Kidney (tissue), 14 donors: ENCODE results near the gene BACE1. TPM values are rescaled to one million over a fixed set of nuclear protein-coding genes. Genes with fewer than 3 reads are reported as not detected.
A peak's percentile ranks its signal among the peaks of the same experiment; 100 is the strongest.
"Not testable (repeated sequence)": the region's sequence is repeated elsewhere in the genome, so short reads cannot be mapped to it uniquely, and the experiment has no call there.

Experiments used
- DNase-seq, 5 donors: peaks; one replicate each; pipeline ENCODE4 v3.0.0-alpha.2; 2013 to 2020
- FAIRE-seq: peaks from 2 replicates; lab custom pipeline; 2012; peaks lifted over from hg19 to GRCh38; lab: Jason Lieb, UNC
- H3K27ac ChIP-seq, 2 donors: one replicate each; pipeline ENCODE4 v1.7.0; 2013; ENCODE audit warnings: low read depth in 2 of 2, low read length in 2 of 2, inconsistent platforms in 1 of 2
- H3K27me3 ChIP-seq: one replicate; pipeline ENCODE4 v1.7.1; 2013; ENCODE audit warnings: low read length, inconsistent platforms; ENCODE audit not compliant: control insufficient read depth, insufficient read depth
- H3K36me3 ChIP-seq, 3 donors: one replicate each; pipeline versions ENCODE4 v1.7.0 to v1.7.1; 2013; ENCODE audit warnings: low read length in 3 of 3, control low read depth in 1 of 3, inconsistent platforms in 1 of 3; ENCODE audit not compliant: insufficient read depth in 3 of 3, control insufficient read depth in 2 of 3
- H3K4me1 ChIP-seq, 3 donors: one replicate each; pipeline versions ENCODE4 v1.7.0 to v1.7.1; 2013; ENCODE audit warnings: low read length in 3 of 3, inconsistent platforms in 1 of 3, low read depth in 1 of 3; ENCODE audit not compliant: control insufficient read depth in 2 of 3, insufficient read depth in 2 of 3
- H3K4me3 ChIP-seq, 3 donors: one replicate each; pipeline versions ENCODE4 v1.7.0 to v1.8.1; 2013; ENCODE audit warnings: low read length in 3 of 3, control low read depth in 1 of 3, inconsistent platforms in 1 of 3
- H3K9ac ChIP-seq, 3 donors: one replicate each; pipeline versions ENCODE4 v1.7.0 to v1.7.1; 2013; ENCODE audit warnings: low read length in 3 of 3, control low read depth in 1 of 3, inconsistent platforms in 1 of 3
- H3K9me3 ChIP-seq, 3 donors: one replicate each; pipeline versions ENCODE4 v1.7.0 to v1.7.1; 2013; ENCODE audit warnings: low read length in 3 of 3, control low read depth in 1 of 3, inconsistent platforms in 1 of 3; ENCODE audit not compliant: control insufficient read depth in 2 of 3, insufficient read depth in 1 of 3
- intact Hi-C: fragments of 100-400 bp; cut with DNase I; formaldehyde crosslinking; loops from one replicate; pipeline ENCODE4 v1.11.1; 2022
- polyA plus RNA-seq: library from polyadenylated mRNA; stranded (reverse); fragments of 350-450 nt; fragmentation: Illumina TruSeq; extraction: RNeasy Lipid Tissue Mini Kit (QIAGEN cat#74804); gene quantifications from one replicate; pipeline ENCODE4 v1.2.3, GENCODE V29; 2014; ENCODE audit warnings: low read depth, low replicate concordance; ENCODE audit not compliant: insufficient read depth
- total RNA-seq: library from RNA; stranded (reverse); fragmentation: NEBNext Ultra II Directional; extraction: Animal tissue kit (Norgen Biotek cat#: 25700); gene quantifications from one replicate; pipeline ENCODE4 v1.2.1, GENCODE V29; 2021
- TF ChIP-seq, protein P1 (sequence below): IDR thresholded peaks from 3 replicates; pipeline ENCODE4 v1.5.1; 2012; ENCODE audit warnings: mild to moderate bottlenecking, moderate library complexity, borderline replicate concordance; ENCODE audit not compliant: insufficient read depth; ENCODE audit errors: extremely low read depth
- donor health status: control.
- donor health status: control.
- donor health status: control.
- donor health status: control.
- donor health status: control.
- donor health status: DM: yes; HTN: yes; CAD: no.
- donor health status: Normal renal cell carcinoma (clear cell type).

The BACE1 gene
- total and polyA plus RNA-seq, 2 donors from 2014 or later, result 11.7 to 24.5 TPM

DNA sequence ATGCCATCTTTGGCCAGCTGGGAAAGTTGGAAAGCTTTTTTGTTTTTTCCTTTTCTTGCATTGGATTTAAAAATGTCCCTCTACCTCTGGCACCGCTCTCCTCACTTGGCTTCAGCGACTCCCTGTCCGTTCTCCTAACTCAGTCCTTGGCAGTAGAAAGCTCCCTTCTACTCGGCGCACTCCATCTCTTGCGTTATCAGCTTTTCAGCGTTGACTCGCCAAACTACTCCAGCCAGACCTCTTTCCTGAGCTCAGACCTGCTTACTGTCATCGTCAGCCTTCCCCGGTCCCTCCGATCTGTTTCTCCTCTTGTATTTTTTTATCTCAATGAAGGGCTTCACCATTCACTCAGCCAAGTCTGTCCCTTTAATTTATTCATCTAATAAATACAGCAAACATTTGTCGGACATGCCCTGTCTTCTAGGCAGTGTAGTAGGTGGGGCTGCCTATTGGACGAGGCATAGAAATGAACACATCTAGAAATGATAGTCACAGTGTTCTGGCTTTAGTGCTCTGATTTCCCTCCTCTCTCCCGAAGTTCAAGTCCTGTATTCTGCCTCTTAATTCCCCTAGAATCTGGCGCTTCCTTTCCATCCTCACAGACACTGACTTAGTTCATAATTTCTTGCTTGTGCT, 12.4 kb upstream of the BACE1 start:
- Histone ChIP-seq H3K9me3 (no peaks in the 10 kb centered on the region), H3K36me3 (no peaks in the 10 kb centered on the region), H3K9ac (peak overlapping the region; percentile 82 to 83 (median 82)), H3K27me3 (no peaks in the 10 kb centered on the region), H3K27ac (peak overlapping the region; percentile 79 to 94), H3K4me3 (peak overlapping the region; percentile 84 to 85 (median 85)), H3K4me1 (peaks cover 3 to 11% (median 6%) of the 10 kb centered on the region in 3 donors)
- DNase-seq, result peak in 1 of 5 donors; percentile 55
- TF ChIP-seq, protein P1, sequence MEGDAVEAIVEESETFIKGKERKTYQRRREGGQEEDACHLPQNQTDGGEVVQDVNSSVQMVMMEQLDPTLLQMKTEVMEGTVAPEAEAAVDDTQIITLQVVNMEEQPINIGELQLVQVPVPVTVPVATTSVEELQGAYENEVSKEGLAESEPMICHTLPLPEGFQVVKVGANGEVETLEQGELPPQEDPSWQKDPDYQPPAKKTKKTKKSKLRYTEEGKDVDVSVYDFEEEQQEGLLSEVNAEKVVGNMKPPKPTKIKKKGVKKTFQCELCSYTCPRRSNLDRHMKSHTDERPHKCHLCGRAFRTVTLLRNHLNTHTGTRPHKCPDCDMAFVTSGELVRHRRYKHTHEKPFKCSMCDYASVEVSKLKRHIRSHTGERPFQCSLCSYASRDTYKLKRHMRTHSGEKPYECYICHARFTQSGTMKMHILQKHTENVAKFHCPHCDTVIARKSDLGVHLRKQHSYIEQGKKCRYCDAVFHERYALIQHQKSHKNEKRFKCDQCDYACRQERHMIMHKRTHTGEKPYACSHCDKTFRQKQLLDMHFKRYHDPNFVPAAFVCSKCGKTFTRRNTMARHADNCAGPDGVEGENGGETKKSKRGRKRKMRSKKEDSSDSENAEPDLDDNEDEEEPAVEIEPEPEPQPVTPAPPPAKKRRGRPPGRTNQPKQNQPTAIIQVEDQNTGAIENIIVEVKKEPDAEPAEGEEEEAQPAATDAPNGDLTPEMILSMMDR, result no peak
- intact Hi-C loops, result no loop called here
- no peak for FAIRE-seq

DNA sequence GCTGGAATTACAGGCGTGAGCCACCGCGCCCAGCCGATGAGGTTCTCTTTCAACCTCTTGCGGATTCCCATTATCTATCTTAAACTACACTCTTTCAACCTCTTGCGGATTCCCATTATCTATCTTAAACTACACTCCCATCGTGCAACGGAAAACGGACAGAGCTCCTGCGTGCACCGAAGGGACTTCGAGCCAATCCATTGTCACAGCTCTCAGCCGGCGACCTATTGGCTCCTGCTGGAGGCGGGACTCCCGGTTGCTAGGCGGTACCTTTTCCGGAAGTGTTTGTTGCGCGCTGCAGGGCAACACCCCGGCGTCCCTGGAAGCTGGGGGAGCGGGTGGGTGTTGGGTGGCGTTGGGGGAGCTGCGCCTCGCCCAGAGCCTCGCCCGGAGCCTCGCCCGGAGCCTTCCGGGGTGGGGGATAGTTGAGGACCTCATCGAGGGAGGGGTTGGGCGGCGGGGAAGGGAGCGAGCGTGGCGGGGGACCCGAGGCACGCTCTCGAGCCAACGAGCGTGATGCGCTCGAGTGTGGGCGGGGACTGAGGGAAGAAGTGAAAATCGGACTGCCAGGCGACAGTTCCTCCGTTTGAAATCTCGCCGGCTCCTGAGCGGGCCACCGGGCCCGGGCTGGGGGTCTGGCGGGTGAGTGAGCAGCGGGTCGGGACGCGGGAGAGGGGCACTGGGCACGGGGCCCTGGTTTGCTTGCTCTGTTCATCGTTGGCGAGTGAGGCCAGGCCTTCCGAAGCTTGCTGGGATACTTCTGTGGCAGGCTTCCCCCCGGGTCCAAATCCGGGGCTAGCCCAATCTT, 11.7 kb upstream of the BACE1 start, which contains the start of gene CEP164:
Gene CEP164 (plus strand): TSS at position 288 of the 808 bp plus-strand sequence. CDS start 10,733 bp downstream, outside the sequence.
- FAIRE-seq, result peak; percentile 91

DNA sequence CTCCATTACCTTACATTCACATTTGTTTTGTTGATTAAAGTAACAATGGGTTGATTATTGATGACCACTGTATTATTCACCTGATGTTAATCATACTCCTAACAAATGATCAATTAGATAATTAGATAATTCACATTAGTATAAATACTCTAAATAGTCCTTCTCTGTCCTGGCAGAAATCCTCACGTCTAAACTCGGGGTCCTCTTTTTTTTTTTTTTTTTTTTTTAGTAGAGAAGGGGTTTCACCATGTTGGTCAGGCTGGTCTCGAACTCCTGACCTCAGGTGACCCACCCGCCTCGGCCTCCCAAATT, 11.2 kb upstream of the BACE1 start:
- H3K27me3 ChIP-seq, H3K27ac ChIP-seq, H3K36me3 ChIP-seq, H3K9me3 ChIP-seq, intact Hi-C loops, DNase-seq, FAIRE-seq: not testable (repeated sequence)
- peaks cover 3 to 11% (median 6%) of the 10 kb centered on the region in 3 donors for H3K4me1 ChIP-seq
- H3K4me3 ChIP-seq, result peak overlapping the region; percentile 84 to 85 (median 85)
- H3K9ac ChIP-seq, result peak overlapping the region in 1 of 3 donors; percentile 56

More for the DNA sequence above, 11.7 kb upstream of the BACE1 start, which contains the start of gene CEP164:
- peak within 1 kb of the TSS; percentile 79 to 94 for H3K27ac ChIP-seq
- H3K27me3 ChIP-seq, result no peaks in the 10 kb centered on the region
- H3K4me1 ChIP-seq, result peaks cover 3 to 11% (median 6%) of the 10 kb centered on the region in 3 donors
- H3K9ac ChIP-seq, result peak within 1 kb of the TSS; percentile 82 to 83 (median 82)
- peak within 1 kb of the TSS; percentile 84 to 85 (median 85) for H3K4me3 ChIP-seq
- no peaks in the 10 kb centered on the region for H3K36me3 ChIP-seq
- TF ChIP-seq, protein P1, result no peak
- intact Hi-C loops, result no loop called here
- no peaks in the 10 kb centered on the region for H3K9me3 ChIP-seq
- DNase-seq, result peak; percentile 96 to 98 (median 97)
